NCI-H2196 (cell line): ENCODE results near the gene NONO.
"Not testable (repeated sequence)": the region's sequence is repeated elsewhere in the genome, so short reads cannot be mapped to it uniquely, and the experiment has no call there.

Source experiments
- DNase-seq: peaks from one replicate; lab custom pipeline; 2025; ENCODE audit not compliant: unreplicated experiment; lab: John Stamatoyannopoulos, UW

Gene NONO

GRCh38 chrX:71282514-71283402, 677 bp upstream of the NONO start:
- peak; percentile 64 for DNase-seq

- DNase-seq = no peak
Measured at GRCh38 chrX:71285929-71286328, 2.5 kb downstream of the NONO start.

- no peak for DNase-seq
Measured at GRCh38 chrX:71291381-71291780, 7.9 kb downstream of the NONO start.

- DNase-seq = no peak
Measured at GRCh38 chrX:71292669-71293365, 9.4 kb downstream of the NONO start.

GRCh38 chrX:71296806-71297205, 13.4 kb downstream of the NONO start:
- DNase-seq = no peak

- no peak for DNase-seq
Measured at GRCh38 chrX:71298119-71298518, 14.7 kb downstream of the NONO start.

GRCh38 chrX:71300064-71300463, 16.6 kb downstream of the NONO start:
- DNase-seq = not testable (repeated sequence)

- DNase-seq = not testable (repeated sequence)
Measured at GRCh38 chrX:71300495-71300894, 17.1 kb downstream of the NONO start.

GRCh38 chrX:71301195-71301924, 17.9 kb downstream of the NONO start, which contains the start of gene ITGB1BP2:
Gene ITGB1BP2, plus strand, starts transcription at chrX:71301750. Its CDS starts 57 bp downstream, at chrX:71301807.
- no peak for DNase-seq

GRCh38 chrX:71302461-71303213, 19.2 kb downstream of the NONO start:
- DNase-seq = no peak

GRCh38 chrX:71304561-71304960, 21.1 kb downstream of the NONO start:
- DNase-seq = no peak

- DNase-seq = no peak
Measured at GRCh38 chrX:71315917-71316316, 32.5 kb downstream of the NONO start.

GRCh38 chrX:71316959-71317358, 33.5 kb downstream of the NONO start:
- not testable (repeated sequence) for DNase-seq

GRCh38 chrX:71320126-71320525, 36.7 kb downstream of the NONO start:
- no peak for DNase-seq

GRCh38 chrX:71321731-71322130, 38.3 kb downstream of the NONO start:
- no peak for DNase-seq

- DNase-seq = not testable (repeated sequence)
Measured at GRCh38 chrX:71324452-71324851, 41.0 kb downstream of the NONO start.

GRCh38 chrX:71326394-71326793, 43.0 kb downstream of the NONO start:
- DNase-seq = no peak

GRCh38 chrX:71349151-71349665, 65.8 kb downstream of the NONO start:
- not testable (repeated sequence) for DNase-seq

- not testable (repeated sequence) for DNase-seq
Measured at GRCh38 chrX:71349867-71350266, 66.4 kb downstream of the NONO start.
